GM12874 (cell line): ENCODE results near the gene FKBP1A.

Experiments
- TF ChIP-seq, protein P1 (sequence below): IDR thresholded peaks from 2 replicates; pipeline ENCODE4 v1.5.1; 2011; ENCODE audit warnings: low read depth, mild to moderate bottlenecking, control low read depth, low read length, moderate library complexity; ENCODE audit not compliant: insufficient read depth

FKBP1A gene

DNA sequence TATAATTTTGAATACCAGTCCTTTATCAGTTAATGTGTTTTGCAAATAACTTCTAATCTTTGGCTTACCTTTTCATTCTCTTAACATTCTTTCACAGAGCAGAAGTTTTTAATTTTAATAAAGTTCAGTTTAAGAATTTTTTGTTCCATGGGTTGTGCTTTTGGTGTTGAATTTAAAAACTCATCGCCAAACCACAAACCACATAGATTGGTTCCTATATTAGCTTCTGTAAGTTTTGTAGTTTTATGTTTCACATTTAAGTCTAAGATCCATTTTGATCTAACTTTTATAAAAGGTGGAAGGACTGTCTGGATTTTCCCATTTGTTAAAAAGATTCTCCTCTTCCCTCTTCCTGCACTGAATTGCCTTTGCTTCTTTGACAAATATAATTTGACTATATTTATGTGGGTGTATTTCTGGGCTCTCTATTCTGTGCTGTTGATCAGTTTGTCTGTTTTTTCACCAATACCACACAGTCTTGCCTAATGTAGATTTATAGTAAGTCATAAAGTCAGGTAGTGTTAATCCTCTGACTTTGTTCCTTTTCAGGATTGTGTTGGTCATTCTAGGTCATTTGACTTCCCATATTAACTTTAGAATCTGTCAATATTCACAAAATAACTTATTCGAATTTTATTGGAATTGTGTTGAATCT lies 46.4 kb downstream of the FKBP1A start:
- TF ChIP-seq, protein P1, sequence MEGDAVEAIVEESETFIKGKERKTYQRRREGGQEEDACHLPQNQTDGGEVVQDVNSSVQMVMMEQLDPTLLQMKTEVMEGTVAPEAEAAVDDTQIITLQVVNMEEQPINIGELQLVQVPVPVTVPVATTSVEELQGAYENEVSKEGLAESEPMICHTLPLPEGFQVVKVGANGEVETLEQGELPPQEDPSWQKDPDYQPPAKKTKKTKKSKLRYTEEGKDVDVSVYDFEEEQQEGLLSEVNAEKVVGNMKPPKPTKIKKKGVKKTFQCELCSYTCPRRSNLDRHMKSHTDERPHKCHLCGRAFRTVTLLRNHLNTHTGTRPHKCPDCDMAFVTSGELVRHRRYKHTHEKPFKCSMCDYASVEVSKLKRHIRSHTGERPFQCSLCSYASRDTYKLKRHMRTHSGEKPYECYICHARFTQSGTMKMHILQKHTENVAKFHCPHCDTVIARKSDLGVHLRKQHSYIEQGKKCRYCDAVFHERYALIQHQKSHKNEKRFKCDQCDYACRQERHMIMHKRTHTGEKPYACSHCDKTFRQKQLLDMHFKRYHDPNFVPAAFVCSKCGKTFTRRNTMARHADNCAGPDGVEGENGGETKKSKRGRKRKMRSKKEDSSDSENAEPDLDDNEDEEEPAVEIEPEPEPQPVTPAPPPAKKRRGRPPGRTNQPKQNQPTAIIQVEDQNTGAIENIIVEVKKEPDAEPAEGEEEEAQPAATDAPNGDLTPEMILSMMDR = no peak

GRCh38 chr20:1345756-1346093 lies 47.1 kb downstream of the FKBP1A start:
- TF ChIP-seq, protein P1 = no peak

DNA sequence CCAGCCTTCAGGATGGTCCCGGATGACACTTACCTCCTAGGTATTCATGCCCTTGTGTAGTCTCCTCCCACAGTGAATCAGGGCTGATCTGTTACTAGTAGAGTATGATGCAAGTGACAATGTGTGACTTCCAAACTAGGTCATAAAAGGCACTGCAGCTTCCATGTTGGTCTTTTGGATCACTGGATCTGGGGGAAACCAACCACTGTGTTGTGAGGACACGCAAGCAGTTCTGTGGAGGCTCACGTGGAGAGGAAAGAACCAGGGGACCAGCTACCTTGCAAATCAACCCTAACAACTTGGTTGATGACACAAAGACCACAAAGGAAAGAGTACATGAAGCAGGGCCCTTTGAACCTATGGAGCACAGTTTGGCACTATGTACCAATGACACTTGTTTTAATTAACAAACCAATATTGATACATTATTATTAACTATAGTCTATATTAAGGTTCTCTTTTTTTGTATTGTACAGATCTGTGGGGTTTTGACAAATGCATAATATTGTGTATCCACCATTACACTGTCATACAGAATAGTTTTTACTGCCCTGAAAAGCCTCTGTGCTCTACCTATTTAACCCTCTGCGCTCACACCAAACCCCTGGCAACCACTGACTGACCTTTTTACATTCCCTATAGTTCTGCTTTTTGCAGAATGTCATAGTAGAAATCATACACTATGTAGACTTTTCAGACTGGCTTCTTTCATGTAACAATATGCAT lies 47.7 kb downstream of the FKBP1A start:
- TF ChIP-seq, protein P1 = no peak

DNA sequence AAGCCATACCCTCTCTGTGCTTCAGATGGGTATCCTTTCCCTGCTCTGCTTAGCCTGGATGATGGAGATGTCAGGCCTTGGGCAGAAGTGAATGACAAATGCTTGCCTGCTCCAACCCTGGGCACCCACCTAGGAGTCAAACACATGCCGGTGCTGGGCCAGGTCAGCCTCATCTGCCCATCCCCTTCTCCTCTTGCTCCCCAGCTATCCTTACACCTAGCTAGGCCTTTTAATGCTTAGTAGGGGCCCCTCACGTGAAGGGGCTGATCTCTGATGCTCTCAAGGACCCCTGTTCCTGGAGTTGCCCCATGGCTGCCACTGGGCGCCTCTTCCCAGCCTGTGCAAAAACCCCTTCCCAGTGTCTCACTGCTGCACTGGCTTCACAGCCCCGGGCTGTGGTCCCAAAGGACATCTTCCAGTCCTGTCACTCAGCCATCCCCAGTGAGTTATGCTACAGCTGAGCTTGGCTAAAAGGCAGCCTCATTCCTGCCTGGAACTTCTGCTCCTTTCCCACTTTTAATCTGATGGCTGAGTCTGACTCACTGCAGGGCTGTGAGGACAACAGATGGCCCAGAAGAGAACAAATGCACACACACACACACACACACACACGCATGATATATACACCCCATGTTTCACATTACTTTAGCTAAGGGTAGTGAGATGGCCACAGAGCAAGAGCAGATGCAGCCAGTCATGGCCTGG lies 51.1 kb downstream of the FKBP1A start:
- TF ChIP-seq, protein P1 = no peak

GRCh38 chr20:1338801-1339200 lies 54.1 kb downstream of the FKBP1A start:
- TF ChIP-seq, protein P1 = no peak

DNA sequence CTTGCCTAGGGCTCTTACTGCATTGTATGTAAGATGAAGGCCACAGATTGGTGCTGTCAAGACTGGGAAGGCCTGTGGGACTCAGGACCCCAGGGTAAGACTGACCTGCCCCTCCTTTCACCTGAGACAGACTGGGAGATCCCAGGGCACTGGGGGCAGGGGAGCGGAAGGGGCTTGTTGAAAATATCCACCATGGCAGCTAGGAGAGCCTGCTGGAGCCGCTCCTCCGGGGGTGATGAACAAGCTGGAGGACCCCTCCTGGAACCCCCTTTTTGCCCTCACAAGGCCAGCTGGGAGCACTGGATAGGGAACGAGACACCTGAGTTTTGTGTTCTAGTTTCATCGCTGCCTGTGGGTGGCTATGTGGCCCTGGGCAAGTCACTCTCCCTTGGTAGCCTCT lies 54.8 kb downstream of the FKBP1A start:
- TF ChIP-seq, protein P1 = no peak

- TF ChIP-seq, protein P1 = no peak
These were observed 55.4 kb downstream of the FKBP1A start for GRCh38 chr20:1337441-1337840.
